ENCODE measurements around the gene ARL5A. TPM values are rescaled to one million over a fixed set of nuclear protein-coding genes. Genes with fewer than 3 reads are reported as not detected.

The ARL5A gene
- polyA plus RNA-seq, 3 donors, result 21.3 to 85.8 (median 74.5) TPM

DNA sequence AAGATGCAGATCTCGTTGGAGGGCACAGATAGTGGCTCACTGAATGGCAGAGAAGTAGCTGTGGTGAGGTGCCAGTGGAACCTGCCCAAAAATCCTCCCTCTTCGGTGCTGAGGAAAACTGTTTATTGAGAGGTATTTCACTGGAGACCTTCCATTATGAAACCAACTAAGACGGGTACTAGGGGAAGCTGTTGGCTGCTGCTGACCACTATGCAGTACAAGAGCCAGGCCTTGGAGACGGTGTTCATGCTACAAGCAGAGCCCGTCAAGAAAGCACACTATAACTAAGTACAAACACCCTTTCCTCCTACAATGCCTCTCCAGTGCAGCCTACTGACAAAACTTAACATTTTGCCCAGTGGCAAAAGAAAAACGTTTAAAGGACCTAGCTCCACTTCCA lies 4.6 kb downstream of the ARL5A start:
- Histone ChIP-seq H3K4me1 (ENCODE audit: control insufficient read depth in 1 of 2, insufficient read depth in 2 of 2, low read length in 2 of 2) (peaks cover 17 to 19% of the 10 kb centered on the region in 2 donors), H3K4me2 (replicated peaks; ENCODE audit: extremely low read depth, low read length, poor library complexity, severe bottlenecking) (no peak overlapping the region), H3K9me3 (replicated peaks in 1 of 2; ENCODE audit: control insufficient read depth in 1 of 2, insufficient read depth in 1 of 2, low read length in 2 of 2) (no peaks in the 10 kb centered on the region), H3K36me3 (replicated peaks in 1 of 2; ENCODE audit: control insufficient read depth in 1 of 2, insufficient read depth in 2 of 2, low read length in 2 of 2) (peaks cover 3 to 4% of the 10 kb centered on the region in 2 donors), H3K79me2 (ENCODE audit: insufficient read depth, low read length) (peaks cover 95% of the 10 kb centered on the region), H3K27me3 (ENCODE audit: control insufficient read depth in 2 of 2, insufficient read depth in 2 of 2, low read length in 2 of 2) (no peaks in the 10 kb centered on the region), H4K20me1 (ENCODE audit: insufficient read depth, low read length) (peaks cover 71% of the 10 kb centered on the region), H2AFZ (ENCODE audit: insufficient read depth, low read depth, low read length, poor library complexity, severe bottlenecking) (no peak overlapping the region), H3K27ac (ENCODE audit: low read depth in 1 of 2, low read length in 2 of 2) (no peak overlapping the region), H3K4me3 (replicated peaks in 1 of 3; ENCODE audit: low read depth in 2 of 3, low read length in 3 of 3) (no peak overlapping the region), H3K9ac (ENCODE audit: insufficient read depth, low read length, poor library complexity, severe bottlenecking) (no peak overlapping the region)
- H3K9me3 Mint-ChIP-seq, result no peaks in the 10 kb centered on the region
- H3K27ac Mint-ChIP-seq, result peak overlapping the region in 1 of 7 donors; percentile 75
- TF ChIP-seq, protein P1, sequence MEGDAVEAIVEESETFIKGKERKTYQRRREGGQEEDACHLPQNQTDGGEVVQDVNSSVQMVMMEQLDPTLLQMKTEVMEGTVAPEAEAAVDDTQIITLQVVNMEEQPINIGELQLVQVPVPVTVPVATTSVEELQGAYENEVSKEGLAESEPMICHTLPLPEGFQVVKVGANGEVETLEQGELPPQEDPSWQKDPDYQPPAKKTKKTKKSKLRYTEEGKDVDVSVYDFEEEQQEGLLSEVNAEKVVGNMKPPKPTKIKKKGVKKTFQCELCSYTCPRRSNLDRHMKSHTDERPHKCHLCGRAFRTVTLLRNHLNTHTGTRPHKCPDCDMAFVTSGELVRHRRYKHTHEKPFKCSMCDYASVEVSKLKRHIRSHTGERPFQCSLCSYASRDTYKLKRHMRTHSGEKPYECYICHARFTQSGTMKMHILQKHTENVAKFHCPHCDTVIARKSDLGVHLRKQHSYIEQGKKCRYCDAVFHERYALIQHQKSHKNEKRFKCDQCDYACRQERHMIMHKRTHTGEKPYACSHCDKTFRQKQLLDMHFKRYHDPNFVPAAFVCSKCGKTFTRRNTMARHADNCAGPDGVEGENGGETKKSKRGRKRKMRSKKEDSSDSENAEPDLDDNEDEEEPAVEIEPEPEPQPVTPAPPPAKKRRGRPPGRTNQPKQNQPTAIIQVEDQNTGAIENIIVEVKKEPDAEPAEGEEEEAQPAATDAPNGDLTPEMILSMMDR (IDR thresholded peaks at IDR 0.05), result no peak
- H3K4me1 Mint-ChIP-seq, result peaks cover 48% of the 10 kb centered on the region
- no peaks in the 10 kb centered on the region for H3K27me3 Mint-ChIP-seq (ENCODE audit: low read depth in 3 of 3)
- H3K36me3 Mint-ChIP-seq, result peaks cover 6 to 21% of the 10 kb centered on the region in 2 donors
- intact Hi-C loops (cut with micrococcal nuclease), result loop anchor here (10.0 kb wide), 1 partner anchor 121 kb away; no protein-coding TSS in a partner anchor
- no peak overlapping the region for H3K4me3 Mint-ChIP-seq
- 49% methylated on average over 3 of the region's 6 CpGs for WGBS (ENCODE audit: insufficient coverage)
- DNase-seq, result no peak

DNA sequence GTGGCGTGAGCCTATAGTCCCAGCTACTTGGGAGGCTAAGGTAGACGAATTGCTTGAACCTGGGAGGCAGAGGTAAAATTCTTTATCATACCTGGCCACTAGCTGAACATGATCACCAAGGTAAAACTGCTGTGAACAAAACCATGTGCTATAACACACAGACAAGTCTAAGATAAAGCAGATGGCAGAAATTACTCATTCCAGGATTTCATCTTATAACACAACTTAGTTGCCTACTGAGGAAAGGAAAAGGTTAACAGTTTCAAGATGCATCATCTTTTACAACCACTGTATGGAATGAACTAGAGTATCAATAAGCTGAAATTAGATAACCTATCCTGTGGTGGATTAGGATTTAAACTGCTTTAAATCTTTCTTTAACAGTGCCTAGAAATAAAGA lies 8.3 kb downstream of the ARL5A start:
- H3K4me2 ChIP-seq (replicated peaks; ENCODE audit: extremely low read depth, low read length, poor library complexity, severe bottlenecking), result no peak overlapping the region
- H3K36me3 ChIP-seq (replicated peaks in 1 of 2; ENCODE audit: control insufficient read depth in 1 of 2, insufficient read depth in 2 of 2, low read length in 2 of 2), result peaks cover 24 to 39% of the 10 kb centered on the region in 2 donors
- intact Hi-C loops (cut with micrococcal nuclease), result loop anchor here (10.0 kb wide), 1 partner anchor 125 kb away; no protein-coding TSS in a partner anchor
- Mint-ChIP-seq H3K4me1 (peaks cover 20% of the 10 kb centered on the region), H3K36me3 (peaks cover 17 to 33% of the 10 kb centered on the region in 2 donors), H3K4me3 (no peak overlapping the region), H3K27ac (no peak overlapping the region), H3K27me3 (ENCODE audit: low read depth in 3 of 3) (no peaks in the 10 kb centered on the region), H3K9me3 (no peaks in the 10 kb centered on the region)
- H3K27ac ChIP-seq (ENCODE audit: low read depth in 1 of 2, low read length in 2 of 2), result no peak overlapping the region
- WGBS (ENCODE audit: insufficient coverage), result no CpG with 5 or more reads among the region's 2 CpGs
- H3K27me3 ChIP-seq (ENCODE audit: control insufficient read depth in 2 of 2, insufficient read depth in 2 of 2, low read length in 2 of 2), result no peaks in the 10 kb centered on the region
- H3K9me3 ChIP-seq (replicated peaks in 1 of 2; ENCODE audit: control insufficient read depth in 1 of 2, insufficient read depth in 1 of 2, low read length in 2 of 2), result no peaks in the 10 kb centered on the region
- no peak overlapping the region for H3K9ac ChIP-seq (ENCODE audit: insufficient read depth, low read length, poor library complexity, severe bottlenecking)
- H4K20me1 ChIP-seq (ENCODE audit: insufficient read depth, low read length), result peaks cover 98% of the 10 kb centered on the region
- H3K79me2 ChIP-seq (ENCODE audit: insufficient read depth, low read length), result peaks cover 97% of the 10 kb centered on the region
- H2AFZ ChIP-seq (ENCODE audit: insufficient read depth, low read depth, low read length, poor library complexity, severe bottlenecking), result no peak overlapping the region
- peaks cover 0 to 2% of the 10 kb centered on the region in 2 donors for H3K4me1 ChIP-seq (ENCODE audit: control insufficient read depth in 1 of 2, insufficient read depth in 2 of 2, low read length in 2 of 2)
- H3K4me3 ChIP-seq (replicated peaks in 1 of 3; ENCODE audit: low read depth in 2 of 3, low read length in 3 of 3), result no peak overlapping the region
- no peak for DNase-seq
- TF ChIP-seq, protein P1 (IDR thresholded peaks at IDR 0.05), result no peak

Data from CD14-positive monocyte (primary cell).